Vagina (tissue), 2 donors: ENCODE data around the gene ZSCAN10. TPM values are rescaled to one million over a fixed set of nuclear protein-coding genes. Genes with fewer than 3 reads are reported as not detected.

Experiments used
- DNase-seq, 2 donors: peaks; one replicate each; pipeline ENCODE4 v3.0.0-alpha.2; 2017; ENCODE audit errors: extremely low spot score in 2 of 2
- H3K27ac ChIP-seq: fragments of 200-600 bp; sonication (generic); one replicate; pipeline ENCODE4 v1.5.1; 2019
- H3K27me3 ChIP-seq: fragments of 200-600 bp; sonication (generic); one replicate; pipeline ENCODE4 v1.5.1; 2019
- H3K36me3 ChIP-seq, 2 donors: fragments of 200-600 bp; sonication (generic); one replicate each; pipeline ENCODE4 v1.5.1; 2017 to 2019
- H3K4me1 ChIP-seq: fragments of 200-600 bp; sonication (generic); one replicate; pipeline ENCODE4 v1.5.1; 2019
- H3K4me3 ChIP-seq, 2 donors: fragments of 200-600 bp; sonication (generic); 1 replicate in 1 of 2; 2 replicates in 1 of 2; pipeline ENCODE4 v1.5.1; 2016 to 2019
- H3K9me3 ChIP-seq: fragments of 200-600 bp; sonication (generic); one replicate; pipeline ENCODE4 v1.5.1; 2019
- POLR2A ChIP-seq, 2 donors: fragments of 450-650 bp; IDR thresholded peaks; one replicate each; pipeline ENCODE4 v1.6.1; 2017; ENCODE audit warnings: antibody characterized with exemption in 2 of 2, mild to moderate bottlenecking in 2 of 2, moderate library complexity in 2 of 2
- POLR2AphosphoS5 ChIP-seq, 2 donors: sonication (generic); formaldehyde crosslinking; IDR thresholded peaks; one replicate each; pipeline ENCODE4 v1.9.0; 2017; ENCODE audit warnings: antibody characterized with exemption in 2 of 2, mild to moderate bottlenecking in 2 of 2, low read depth in 1 of 2; ENCODE audit not compliant: insufficient read depth in 1 of 2
- intact Hi-C: fragments of 100-400 bp; cut with DNase I; formaldehyde crosslinking; loops from one replicate; pipeline ENCODE4 v1.15.1; 2023
- total RNA-seq: library from RNA; depleted of rRNA; stranded (reverse); fragments of >200 nt; gene quantifications from one replicate; pipeline ENCODE4 v1.2.3, GENCODE V29; 2016
- TF ChIP-seq, protein P1 (sequence below), 3 experiments: fragments of 450-650 bp in 2 of 3; fragments of 200-600 bp in 1 of 3; sonication (generic) in 1 of 3; IDR thresholded peaks; one replicate each; pipeline ENCODE4 v1.5.1; 2017 to 2019; ENCODE audit warnings: antibody characterized with exemption in 3 of 3, mild to moderate bottlenecking in 2 of 3, moderate library complexity in 2 of 3

The ZSCAN10 gene
- total RNA-seq, 1 donor from 2014 or later, result not detected

DNA sequence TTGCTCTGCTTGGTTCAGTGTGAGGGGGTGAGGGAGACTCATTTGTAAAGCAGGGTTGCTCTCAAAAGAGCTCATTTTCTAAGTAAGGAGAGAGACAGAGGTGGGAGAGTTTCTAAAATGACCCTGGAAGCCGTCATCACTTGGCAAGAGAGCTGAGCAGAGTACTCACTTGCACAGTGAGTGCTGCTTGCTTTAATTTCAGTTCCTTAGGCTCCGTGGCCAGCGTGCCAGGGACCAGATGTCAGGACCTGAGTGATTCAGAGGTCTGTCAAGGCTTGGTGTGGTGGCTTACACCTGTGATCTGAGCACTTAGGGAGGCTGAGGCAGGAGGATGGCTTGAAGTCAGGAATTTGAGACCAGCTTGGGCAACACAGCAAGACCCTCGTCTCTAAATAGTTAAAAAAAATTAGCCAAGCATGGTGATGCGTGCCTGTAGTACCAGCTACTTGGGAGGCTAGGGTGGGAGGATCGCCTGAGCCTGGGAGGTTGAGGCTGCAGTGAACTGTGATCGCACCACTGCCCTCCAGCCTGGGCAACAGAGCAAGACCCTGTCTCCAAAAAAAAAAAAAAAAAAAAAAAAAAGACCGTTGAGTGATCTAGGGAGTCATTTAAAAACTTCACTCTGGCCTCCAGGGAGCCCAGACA lies 24.0 kb upstream of the ZSCAN10 start:
- Histone ChIP-seq H3K9me3 (no peaks in the 10 kb centered on the region), H3K36me3 (peaks cover 0 to 22% of the 10 kb centered on the region in 2 donors), H3K27ac (no peak overlapping the region), H3K27me3 (no peaks in the 10 kb centered on the region), H3K4me1 (peaks cover 31% of the 10 kb centered on the region), H3K4me3 (no peak overlapping the region)
- intact Hi-C loops, result no loop called here
- TF ChIP-seq, protein P1, sequence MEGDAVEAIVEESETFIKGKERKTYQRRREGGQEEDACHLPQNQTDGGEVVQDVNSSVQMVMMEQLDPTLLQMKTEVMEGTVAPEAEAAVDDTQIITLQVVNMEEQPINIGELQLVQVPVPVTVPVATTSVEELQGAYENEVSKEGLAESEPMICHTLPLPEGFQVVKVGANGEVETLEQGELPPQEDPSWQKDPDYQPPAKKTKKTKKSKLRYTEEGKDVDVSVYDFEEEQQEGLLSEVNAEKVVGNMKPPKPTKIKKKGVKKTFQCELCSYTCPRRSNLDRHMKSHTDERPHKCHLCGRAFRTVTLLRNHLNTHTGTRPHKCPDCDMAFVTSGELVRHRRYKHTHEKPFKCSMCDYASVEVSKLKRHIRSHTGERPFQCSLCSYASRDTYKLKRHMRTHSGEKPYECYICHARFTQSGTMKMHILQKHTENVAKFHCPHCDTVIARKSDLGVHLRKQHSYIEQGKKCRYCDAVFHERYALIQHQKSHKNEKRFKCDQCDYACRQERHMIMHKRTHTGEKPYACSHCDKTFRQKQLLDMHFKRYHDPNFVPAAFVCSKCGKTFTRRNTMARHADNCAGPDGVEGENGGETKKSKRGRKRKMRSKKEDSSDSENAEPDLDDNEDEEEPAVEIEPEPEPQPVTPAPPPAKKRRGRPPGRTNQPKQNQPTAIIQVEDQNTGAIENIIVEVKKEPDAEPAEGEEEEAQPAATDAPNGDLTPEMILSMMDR (IDR thresholded peaks at IDR 0.05), result no peak
- TF ChIP-seq POLR2AphosphoS5 (IDR thresholded peaks at IDR 0.05; ENCODE audit: insufficient read depth in 1 of 2, low read depth in 1 of 2) (no peak), POLR2A (IDR thresholded peaks at IDR 0.05) (no peak)
- no peak for DNase-seq

DNA sequence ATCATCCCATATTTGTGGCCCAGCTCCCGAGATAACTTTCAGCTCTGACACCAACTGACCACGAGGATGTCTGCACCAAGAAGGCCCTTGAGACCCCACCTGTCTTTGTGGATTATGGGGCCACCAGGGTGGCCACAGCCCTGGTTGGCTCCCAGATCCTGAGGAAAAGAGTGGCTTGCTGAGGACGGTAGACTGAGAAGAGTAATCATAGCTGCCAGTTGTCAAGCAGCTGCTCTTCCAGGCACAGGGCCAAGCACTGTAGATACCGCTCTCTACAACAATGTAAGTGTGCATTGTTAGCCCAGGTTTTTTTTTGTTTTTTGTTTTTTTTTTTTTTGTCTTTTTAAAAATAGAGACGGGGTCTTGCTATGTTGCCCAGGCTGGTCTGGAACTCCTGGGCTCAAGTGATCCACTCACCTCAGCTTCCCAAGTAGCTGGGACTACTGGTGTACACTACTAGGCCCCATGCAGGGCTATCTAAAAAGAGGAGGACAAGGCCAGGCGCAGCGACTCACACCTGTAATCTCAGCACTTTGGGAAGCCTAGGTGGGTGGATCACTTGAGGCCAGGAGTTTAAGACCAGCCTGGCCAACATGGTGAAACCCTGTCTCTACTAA lies 22.9 kb upstream of the ZSCAN10 start:
- H3K4me1 ChIP-seq, result peaks cover 22% of the 10 kb centered on the region
- TF ChIP-seq POLR2A (IDR thresholded peaks at IDR 0.05), result no peak
- TF ChIP-seq, protein P1 (IDR thresholded peaks at IDR 0.05), result no peak
- TF ChIP-seq POLR2AphosphoS5 (IDR thresholded peaks at IDR 0.05; ENCODE audit: insufficient read depth in 1 of 2, low read depth in 1 of 2), result no peak
- intact Hi-C loops, result no loop called here

DNA sequence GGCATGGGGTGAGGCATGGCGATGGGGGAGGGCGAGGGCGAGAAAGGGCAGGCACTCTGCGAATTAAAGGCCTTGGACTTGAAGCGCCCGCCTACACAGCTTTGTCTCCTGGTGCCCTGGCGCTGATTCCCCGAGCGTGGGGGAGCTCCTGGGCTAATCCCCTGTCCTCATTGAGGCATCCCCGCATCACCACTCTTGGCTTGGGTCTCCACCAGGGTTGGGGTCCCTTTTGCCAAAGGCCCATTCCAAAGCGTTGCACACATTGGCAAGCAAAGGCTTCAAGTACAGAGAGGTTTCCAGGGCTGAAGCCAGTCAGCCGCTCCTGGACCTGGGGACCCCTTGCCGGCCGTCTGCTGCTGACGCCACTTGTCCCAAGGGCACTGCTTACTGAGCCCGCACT lies 21.3 kb upstream of the ZSCAN10 start:
- TF ChIP-seq POLR2A (IDR thresholded peaks at IDR 0.05) (no peak), POLR2AphosphoS5 (IDR thresholded peaks at IDR 0.05; ENCODE audit: insufficient read depth in 1 of 2, low read depth in 1 of 2) (no peak)
- TF ChIP-seq, protein P1 (IDR thresholded peaks at IDR 0.05), result no peak
- Histone ChIP-seq H3K4me3 (no peak overlapping the region), H3K27me3 (no peaks in the 10 kb centered on the region), H3K9me3 (no peaks in the 10 kb centered on the region), H3K27ac (no peak overlapping the region), H3K4me1 (peaks cover 19% of the 10 kb centered on the region), H3K36me3 (peaks cover 0 to 23% of the 10 kb centered on the region in 2 donors)
- no peak for DNase-seq
- intact Hi-C loops, result no loop called here

More for the DNA sequence above, 22.9 kb upstream of the ZSCAN10 start:
- DNase-seq, result no peak
- H3K4me3 ChIP-seq, result no peak overlapping the region
- no peaks in the 10 kb centered on the region for H3K27me3 ChIP-seq
- no peaks in the 10 kb centered on the region for H3K9me3 ChIP-seq
- peaks cover 0 to 23% of the 10 kb centered on the region in 2 donors for H3K36me3 ChIP-seq
- no peak overlapping the region for H3K27ac ChIP-seq

DNA sequence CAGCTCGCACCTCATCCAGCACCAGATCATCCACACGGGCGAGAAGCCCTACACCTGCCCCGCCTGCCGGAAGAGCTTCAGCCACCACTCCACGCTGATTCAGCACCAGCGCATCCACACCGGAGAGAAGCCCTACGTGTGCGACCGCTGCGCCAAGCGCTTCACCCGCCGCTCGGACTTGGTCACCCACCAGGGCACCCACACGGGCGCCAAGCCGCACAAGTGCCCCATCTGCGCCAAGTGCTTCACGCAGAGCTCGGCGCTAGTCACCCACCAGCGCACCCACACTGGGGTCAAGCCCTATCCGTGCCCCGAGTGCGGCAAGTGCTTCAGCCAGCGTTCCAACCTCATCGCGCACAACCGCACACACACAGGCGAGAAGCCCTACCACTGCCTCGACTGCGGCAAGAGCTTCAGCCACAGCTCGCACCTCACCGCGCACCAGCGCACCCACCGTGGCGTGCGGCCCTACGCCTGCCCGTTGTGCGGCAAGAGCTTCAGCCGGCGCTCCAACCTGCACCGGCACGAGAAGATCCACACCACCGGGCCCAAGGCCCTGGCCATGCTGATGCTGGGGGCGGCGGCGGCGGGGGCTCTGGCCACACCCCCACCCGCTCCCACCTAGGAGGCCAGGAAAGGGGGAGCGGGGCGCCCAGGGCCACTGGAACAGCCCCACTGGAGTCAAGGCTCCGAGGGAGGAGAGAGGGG lies 20.8 kb upstream of the ZSCAN10 start:
- H3K9me3 ChIP-seq, result no peaks in the 10 kb centered on the region
- peaks cover 19% of the 10 kb centered on the region for H3K4me1 ChIP-seq
- H3K27ac ChIP-seq, result no peak overlapping the region
- DNase-seq, result no peak
- H3K36me3 ChIP-seq, result peaks cover 0 to 23% of the 10 kb centered on the region in 2 donors
- no peaks in the 10 kb centered on the region for H3K27me3 ChIP-seq
- intact Hi-C loops, result no loop called here
- no peak for TF ChIP-seq POLR2AphosphoS5 (IDR thresholded peaks at IDR 0.05; ENCODE audit: insufficient read depth in 1 of 2, low read depth in 1 of 2)
- no peak for TF ChIP-seq POLR2A (IDR thresholded peaks at IDR 0.05)
- TF ChIP-seq, protein P1 (IDR thresholded peaks at IDR 0.05), result no peak
- H3K4me3 ChIP-seq, result no peak overlapping the region
